NCI-H1105 (cell line): ENCODE results near the gene PPEF2.
"Not testable (repeated sequence)": the region's sequence is repeated elsewhere in the genome, so short reads cannot be mapped to it uniquely, and the experiment has no call there.

Experiments
- DNase-seq: peaks from one replicate; lab custom pipeline; 2025; lab: John Stamatoyannopoulos, UW

Gene PPEF2, protein sequence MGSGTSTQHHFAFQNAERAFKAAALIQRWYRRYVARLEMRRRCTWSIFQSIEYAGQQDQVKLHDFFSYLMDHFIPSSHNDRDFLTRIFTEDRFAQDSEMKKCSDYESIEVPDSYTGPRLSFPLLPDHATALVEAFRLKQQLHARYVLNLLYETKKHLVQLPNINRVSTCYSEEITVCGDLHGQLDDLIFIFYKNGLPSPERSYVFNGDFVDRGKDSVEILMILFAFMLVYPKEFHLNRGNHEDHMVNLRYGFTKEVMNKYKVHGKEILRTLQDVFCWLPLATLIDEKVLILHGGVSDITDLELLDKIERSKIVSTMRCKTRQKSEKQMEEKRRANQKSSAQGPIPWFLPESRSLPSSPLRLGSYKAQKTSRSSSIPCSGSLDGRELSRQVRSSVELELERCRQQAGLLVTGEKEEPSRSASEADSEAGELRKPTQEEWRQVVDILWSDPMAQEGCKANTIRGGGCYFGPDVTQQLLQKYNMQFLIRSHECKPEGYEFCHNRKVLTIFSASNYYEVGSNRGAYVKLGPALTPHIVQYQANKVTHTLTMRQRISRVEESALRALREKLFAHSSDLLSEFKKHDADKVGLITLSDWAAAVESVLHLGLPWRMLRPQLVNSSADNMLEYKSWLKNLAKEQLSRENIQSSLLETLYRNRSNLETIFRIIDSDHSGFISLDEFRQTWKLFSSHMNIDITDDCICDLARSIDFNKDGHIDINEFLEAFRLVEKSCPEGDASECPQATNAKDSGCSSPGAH

DNA sequence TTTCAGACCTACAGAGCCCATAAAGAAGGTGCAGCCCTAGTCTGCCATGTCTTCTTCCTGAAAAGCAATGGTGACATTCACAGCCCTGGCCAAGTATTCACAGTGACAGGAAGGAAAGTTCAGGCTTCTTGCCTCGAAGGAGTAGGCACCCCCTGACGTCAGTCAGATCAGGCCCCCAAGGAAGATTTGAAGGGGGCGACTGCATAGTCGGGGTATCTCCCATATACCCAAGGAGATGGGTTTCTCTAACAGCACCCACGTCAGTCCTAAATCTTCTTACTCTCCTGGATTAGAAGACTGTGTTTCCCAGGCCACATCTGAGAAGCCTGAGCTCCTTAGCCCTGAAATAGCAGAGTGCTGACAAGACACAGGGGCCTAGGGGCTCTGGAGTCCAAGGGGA is at the start of gene PPEF2:
Gene PPEF2 (minus strand): TSS at position 101 of the 400 bp plus-strand sequence. CDS start 6,127 bp downstream, outside the sequence.
- DNase-seq, result no peak

DNA sequence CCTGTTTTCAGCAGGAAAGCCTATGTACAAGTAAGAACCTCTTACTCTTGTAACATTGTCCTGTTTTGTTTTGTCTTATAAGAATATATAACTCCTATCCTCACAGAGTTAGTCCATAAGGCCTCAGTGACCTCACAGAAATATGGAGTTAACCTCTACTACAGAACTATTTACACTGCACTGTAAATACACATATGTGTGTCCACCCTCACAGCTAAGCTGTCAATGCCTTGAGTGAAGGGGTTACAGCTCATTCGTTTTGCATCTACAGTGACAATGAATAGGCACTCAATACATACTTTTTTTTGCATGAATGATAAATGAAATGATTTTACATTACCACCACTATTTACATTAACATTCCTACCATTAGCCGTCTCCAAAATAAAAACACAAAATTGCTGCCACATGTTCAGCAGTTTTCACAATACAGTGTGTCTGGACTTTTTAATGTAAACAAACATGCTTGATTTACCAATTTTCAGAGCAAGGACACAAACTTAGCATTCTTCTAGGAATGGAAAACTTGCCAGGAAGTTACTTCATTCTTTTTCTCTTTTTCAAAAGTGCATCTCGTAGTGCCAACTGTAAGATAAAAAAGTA is 48.1 kb upstream of the PPEF2 start:
- DNase-seq, result no peak

DNA sequence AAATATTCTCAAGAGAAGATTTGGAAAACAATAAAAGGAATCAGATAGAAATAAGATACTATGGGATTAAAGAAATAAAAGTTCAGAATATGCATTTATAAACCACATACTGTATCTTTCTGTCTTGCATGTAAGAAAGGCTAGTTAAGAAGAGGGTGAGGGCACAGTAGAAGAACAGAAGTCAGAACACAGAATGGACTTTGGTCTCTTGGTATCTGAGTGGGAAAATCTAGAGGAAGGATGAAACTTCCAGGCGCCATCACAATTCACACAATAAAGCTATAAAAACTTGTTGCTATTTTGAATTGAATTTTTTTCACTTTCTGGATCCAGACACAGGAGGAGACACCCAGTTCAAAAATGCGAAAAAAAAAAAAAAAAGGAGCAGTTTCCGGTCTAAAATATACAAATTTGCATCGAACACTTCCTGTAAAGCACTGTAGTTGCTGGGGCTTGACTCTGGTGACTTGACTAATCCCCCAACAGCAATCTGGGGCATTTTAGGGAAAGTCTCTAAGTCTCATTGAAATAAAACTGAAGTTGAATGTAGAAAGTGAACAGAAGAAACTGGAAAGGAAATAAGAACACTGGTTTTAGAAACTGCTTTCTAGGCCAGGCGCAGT is 46.7 kb upstream of the PPEF2 start:
- DNase-seq, result no peak

DNA sequence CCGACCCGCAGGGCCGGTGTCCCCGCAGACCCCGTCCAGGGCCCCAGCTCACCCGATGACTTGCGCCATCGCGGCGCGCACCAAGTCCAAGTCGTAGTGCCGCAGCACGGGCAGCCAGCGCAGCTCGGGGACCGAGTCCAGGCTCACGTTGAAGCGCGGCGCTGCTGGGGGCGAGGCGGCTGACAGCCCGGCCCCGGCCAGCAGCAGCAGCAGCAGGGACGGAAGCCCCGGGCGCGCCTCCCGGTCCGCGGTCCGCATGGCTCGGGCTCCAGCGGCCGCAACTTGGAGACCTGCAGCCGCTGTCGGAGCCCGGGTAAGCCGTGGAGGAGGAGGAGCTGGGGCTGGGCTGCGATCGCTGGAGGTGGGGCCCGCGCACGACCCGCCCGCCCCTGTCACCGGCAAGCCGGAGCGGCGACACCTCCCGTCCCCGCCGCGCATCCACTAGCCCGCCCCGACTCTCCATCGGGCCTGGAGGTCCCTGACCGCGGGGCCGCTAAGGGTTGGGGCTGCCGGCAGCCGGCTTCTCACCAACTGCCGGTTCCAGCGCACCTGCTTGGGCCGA is 38.5 kb upstream of the PPEF2 start, which contains the start of gene NAAA:
Gene NAAA (minus strand): TSS at position 322 of the 562 bp plus-strand sequence. CDS start 64 bp downstream, at position 258.
- DNase-seq, result peak; percentile 18

DNA sequence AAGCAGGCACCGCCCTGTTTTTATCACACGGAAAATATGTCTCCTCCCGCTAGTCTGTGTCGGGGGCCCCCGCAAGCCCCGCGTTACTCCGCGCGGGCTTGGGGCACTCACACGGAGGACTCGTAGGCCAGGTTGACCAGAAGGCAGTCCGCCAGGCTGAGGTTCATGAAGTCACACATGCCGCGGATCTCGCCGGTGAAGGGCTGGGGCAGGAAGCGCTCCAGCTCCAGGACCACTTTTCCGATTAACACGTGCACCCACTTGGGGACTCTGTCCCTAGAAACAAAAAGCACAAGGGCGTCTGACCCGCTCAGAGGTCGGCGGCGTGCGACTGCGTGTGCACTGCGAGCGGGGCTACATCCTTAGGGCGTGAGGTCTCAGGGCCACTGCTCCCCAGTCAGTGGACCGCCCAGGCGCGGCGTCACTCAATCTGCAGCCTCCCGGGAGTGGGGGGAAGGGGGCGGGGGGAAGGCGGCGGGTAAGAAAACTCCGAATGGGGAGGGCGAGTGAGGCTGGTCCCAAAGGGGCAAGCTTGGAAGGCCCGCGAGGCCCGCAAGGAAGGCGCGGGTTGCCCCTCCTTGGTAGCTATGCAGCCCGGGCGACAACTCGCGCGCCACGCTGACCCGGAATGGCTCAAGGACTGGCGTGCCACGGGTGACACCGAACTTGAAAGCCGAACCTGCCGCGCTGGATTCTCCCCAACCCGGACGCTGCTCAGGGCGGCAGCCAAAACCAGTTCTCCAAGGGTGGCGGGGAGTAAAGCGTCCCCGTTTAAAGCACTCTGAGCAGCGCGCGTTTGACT is 37.8 kb upstream of the PPEF2 start:
- DNase-seq, result no peak

DNA sequence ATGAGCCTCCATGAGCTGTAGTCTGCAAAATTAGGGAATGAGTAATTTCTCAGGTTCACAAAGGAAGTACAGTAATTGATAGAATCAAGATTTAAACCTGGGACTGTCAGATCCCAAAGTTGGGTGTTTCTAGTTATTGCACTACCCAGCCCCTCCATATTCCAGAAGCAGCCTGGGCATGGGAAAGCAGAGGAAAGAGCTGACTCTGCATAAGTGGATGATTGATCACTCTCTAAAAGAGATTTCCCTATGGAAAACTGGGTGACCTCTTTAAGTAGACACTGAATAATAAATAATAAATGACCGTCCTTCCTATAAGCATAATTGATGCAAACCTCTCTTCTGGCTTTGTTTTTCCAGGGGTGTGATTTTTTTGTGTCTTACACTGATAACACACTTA is 33.4 kb upstream of the PPEF2 start:
- DNase-seq, result no peak

DNA sequence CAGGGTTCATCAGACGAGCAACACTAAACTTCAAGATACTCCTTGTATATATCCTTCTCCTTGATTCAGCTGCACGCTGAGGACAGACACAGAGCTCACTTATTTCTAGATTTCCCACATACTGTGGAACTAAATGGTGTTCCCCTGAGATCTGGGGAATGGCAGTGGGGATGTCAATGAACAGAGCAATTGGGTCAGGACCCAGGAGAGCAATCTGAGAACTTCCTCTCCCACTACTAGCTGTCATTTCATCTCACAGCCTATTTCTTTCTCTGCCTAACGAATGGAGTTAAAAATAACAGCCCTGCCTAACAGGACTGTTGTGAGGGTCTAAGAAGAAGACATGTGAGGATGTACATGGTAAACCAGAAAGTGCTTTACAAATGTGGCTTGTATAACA is 27.9 kb upstream of the PPEF2 start:
- no peak for DNase-seq

DNA sequence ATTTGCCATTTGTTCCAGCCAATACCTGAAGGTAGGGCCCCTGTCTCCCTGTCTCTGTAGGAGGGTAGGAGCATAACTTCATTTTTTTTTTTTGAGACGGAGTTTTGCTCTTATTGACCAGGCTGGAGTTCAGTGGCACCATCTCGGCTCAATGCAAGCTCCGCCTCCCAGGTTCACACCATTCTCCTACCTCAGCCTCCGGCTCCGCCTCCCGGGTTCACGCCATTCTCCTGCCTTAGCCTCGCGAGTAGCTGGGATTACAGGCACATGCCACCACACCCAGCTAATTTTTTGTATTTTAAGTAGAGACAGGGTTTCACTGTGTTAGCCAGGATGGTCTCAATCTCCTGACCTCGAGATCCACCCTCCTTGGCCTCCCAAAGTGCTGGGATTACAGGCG is 22.7 kb upstream of the PPEF2 start:
- not testable (repeated sequence) for DNase-seq

DNA sequence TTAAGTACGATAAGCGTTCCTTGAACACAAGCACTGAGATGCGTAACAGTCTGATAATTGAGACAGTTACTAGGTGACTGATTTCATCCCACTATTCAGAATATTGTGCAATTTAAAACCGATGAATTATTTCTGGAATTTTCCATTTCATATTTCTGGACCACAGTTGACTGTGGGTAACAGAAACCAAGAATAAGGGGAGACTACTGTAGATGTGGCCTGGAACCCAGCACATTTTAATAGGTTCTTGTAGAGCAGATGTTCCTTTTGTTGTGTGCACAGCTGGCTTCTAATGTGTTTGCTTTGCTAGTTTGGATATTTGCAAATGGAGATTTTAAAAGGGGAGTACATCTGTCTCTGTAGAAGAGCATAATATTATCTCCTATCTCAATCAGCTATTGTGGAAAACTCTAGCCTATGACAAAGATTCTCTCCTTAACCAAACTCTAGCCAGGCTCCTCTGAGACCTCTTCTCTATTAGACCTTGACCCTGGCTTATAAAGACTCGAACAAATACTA is 22.1 kb upstream of the PPEF2 start:
- DNase-seq, result no peak

DNA sequence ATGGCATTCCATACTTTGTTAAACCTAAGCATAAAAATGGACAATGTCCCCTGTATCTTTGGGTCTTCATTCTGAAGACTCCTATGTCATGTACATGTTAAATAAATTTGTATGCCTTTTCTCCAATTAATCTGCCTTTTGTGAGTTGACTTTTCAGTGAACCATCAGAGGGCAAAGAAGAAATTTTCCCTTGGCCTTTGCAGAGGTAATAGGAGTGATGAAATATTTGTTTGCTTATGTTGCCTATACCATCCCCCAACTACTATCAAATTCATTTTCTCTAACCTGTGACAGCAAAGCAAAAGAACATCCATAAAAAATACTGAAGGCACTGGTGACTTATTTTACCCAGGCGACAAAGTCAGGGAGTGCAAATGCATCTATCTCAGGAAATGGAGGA is 20.3 kb upstream of the PPEF2 start:
- no peak for DNase-seq

DNA sequence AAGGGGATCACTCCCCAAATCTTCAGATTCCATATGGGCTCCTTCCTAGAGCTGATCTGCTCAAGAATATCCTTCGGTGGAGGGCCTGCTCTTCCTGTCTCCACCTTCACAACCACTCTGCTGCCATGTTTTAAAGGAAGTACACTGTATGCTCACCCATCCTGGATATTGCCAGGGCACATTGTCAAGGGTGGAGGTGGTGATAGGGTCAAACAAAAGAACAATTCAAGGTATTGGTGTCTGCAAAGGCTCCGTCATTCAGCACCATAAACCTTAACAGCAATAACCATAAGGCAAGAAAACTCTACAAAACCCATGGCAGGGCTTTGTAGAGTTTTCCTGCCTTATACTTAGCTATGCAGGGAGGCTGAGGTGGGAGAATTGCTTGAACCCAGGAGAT is 19.7 kb upstream of the PPEF2 start:
- no peak for DNase-seq

DNA sequence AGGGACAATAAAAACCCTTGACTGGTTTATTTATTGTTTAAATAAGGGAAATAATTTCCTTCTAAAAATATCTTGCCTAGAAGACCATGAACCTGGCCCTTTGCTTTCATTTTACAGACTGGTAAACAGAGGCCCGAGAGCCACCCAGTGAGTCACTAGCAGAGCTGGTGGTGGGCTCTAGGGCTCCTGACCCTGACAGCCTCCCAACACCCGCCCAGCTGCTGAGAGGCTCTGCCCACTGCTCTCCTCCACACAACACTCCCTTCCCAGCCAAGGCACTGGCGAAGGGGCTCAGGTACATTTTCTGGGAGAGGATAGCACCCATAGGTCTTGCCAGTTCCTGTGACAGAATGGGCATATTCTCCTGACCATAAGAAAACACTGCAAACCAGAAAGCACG is 18.1 kb upstream of the PPEF2 start:
- DNase-seq, result no peak

DNA sequence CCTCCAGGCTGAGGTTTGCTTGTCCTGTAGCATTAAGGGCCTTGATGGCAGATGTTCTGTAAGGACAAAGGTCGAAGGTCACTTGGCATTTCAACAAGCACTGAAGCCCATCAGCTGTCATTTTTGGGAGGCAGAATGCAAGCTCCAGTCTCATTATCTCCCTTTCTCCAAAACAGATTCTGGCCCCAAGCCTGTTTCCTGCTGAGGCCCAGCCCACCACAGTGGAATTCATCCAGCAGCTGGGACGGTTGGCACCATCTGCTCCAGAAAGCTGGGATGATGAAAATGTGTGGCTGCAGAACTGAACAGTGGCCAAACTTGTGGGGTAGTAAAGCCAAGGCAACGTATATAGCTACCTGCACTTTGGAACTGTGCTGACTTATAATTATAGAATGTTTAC is 17.7 kb upstream of the PPEF2 start:
- no peak for DNase-seq

DNA sequence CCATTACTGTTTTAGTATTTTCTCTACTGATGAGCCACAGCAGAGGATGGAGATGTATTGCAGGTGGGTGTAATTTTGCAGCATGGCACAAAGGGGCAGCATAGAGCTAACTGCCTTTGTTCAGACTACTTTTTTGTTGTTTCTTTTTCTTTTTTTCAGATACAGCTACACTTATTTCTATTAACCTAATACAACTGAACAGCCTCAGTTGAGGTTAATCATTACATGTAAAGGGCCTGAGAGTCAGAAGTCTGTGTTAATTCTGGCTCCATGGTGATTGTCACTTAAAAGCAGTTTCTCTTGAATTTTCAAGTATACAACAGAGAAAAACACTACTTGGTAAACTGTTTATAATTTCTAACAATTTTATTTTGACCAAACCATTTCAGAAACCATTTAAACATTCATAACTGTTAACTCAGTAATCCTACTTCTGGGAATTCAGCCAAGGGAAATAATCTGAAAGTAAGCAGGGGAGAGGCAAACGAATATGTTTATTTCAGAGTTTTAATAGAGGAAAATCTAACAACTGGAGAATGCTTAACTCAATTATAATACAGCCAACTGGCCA is 13.9 kb upstream of the PPEF2 start:
- no peak for DNase-seq

DNA sequence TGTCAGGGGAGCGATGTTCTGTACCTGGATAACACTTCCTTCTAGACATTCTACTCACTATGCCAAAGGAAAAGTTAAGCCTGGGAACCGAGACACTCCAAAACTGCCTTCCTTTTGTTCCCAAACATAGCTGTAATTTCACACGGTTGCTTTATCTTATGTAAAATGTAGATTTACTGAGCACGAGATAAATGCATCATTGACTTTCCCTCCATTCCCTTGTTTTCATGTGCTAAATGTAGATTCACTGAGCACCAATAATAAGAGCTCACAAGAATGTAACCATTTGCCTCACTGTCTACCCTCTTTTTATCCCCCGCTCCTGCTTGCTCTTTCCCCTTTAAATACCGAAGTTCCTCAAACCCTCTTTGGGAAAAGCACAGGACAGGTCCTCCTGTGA is 10.7 kb upstream of the PPEF2 start:
- DNase-seq, result no peak

DNA sequence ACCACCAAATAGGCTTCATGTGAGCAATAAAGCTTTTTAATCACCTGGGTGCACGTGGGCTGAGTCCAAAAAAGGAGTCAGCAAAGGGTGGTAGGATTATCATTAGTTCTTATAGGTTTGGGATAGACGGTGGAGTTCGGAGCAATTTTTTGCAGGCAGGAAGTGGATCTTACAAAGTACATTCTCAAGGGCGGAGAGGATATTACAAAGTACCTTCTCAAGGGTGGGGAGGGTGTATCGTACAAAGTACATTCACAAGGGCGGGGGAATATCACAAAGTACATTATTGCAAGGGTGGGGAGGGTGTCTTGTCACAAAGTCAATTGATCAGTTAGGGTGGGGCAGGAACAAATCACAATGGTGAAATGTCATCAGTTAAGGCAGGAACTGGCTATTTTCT is 8.6 kb upstream of the PPEF2 start:
- DNase-seq, result not testable (repeated sequence)

DNA sequence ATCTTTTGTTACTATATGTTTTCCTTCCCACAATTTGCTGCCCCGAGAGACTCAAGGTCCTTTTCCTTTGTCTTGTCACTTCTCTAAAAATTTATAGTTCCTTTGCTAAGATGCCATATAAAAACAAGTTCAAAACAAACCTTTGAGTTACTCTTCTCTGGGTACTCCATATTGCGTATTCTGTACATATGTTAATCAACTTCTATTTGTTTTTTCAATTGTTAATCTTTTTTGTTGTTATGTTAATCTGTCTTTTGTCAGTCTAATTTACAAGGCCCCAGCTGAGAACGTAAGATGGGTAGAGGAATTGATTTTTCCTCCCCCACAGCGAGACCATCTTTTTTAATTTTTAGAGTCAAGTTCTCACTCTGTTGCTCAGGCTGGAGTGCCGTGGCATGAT is 7.2 kb upstream of the PPEF2 start:
- no peak for DNase-seq

DNA sequence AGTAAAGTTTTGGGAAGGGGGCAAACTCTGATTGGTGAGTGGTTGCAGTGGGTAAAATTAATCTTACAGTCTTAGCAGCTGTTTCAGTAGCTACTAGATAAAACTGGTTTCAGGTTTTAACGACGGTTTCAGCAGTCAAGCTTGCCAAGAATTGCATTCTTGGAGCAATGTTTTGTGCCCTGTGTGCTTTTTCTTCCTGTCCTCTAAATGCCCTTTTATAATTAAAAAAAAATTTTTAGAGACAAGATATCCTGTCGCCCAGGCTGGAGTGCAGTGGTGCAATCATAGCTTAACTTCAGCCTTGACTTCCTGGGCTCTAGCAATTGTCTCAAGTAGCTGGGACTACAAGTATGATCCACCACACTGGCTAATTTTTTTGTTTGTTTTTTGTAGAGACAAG is 6.3 kb upstream of the PPEF2 start:
- DNase-seq, result no peak

DNA sequence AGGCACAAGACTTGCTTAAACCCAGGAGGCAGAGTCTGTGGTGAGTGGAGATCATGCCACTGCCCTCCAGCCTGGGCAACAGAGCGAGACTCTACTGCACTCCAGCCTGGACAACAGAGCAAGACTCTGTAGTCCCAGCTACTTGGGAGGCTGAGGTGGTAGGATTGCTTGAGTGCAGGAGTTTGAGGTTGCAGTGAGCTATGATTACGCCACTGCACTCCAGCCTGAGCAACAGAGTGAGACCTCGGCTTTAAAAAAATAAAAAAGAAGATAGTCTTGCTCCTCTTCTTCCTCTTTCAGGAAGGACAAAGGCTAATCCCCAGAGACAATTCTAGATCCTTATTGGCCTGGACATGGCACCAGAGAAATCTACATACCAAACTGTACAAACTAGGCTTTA is 5.7 kb upstream of the PPEF2 start:
- no peak for DNase-seq

DNA sequence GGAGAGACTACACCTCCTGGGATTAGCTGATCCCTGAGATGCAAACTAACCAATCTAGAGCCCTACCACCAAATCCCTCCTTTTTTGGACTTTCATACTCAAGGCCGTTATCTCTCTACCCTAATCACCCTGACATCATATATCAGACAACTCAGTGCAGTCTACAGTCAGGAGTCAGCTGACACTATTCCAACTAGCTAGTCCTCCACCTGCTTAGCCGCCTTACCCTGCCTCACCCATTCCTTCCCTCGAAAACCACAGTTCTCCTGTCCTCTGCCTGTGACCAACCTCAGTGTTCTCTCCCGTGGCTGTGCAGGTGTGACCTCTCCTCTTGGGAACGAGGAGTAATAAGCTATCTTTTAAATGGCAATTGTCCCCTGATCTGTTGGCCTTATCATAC is 1.8 kb upstream of the PPEF2 start:
- no peak for DNase-seq

DNA sequence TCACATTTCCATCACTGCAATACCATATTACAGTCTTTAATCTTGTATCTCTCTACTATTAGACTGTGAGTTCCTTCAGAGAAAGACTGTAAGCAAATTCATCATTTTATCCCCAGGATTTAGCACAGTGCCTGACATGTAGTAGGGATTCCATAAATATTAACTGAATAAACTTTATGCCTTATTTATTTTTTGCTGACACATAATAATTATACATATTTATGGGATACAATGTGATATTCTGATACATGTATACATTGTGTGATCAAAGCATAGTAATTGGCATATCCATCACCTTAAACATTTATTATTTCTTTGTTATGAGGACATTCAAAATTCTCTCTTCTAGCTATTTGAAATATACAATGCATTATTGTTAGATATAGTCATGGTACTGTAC is 3.7 kb downstream of the PPEF2 start:
- DNase-seq, result no peak
